Lower leg skin (tissue), 4 donors: ENCODE data around the gene REEP1. TPM values are rescaled to one million over a fixed set of nuclear protein-coding genes. Genes with fewer than 3 reads are reported as not detected.

ENCODE experiments used
- DNase-seq, 2 donors: peaks; one replicate each; pipeline ENCODE4 v3.0.0-alpha.2; 2019; ENCODE audit warnings: low spot score in 2 of 2
- H3K4me3 ChIP-seq: fragments of 200-600 bp; sonication (generic); 2 replicates; pipeline ENCODE4 v1.5.1; 2017; ENCODE audit warnings: mild to moderate bottlenecking, low read depth; ENCODE audit not compliant: poor library complexity, severe bottlenecking
- CTCF ChIP-seq, 3 donors: fragments of 450-650 bp; IDR thresholded peaks; one replicate each; pipeline ENCODE4 v1.5.1; 2016; ENCODE audit warnings: antibody characterized with exemption in 3 of 3, mild to moderate bottlenecking in 3 of 3, moderate library complexity in 2 of 3
- POLR2A ChIP-seq, 2 donors: fragments of 450-650 bp; IDR thresholded peaks; one replicate each; pipeline ENCODE4 v1.6.1; 2016 to 2017; ENCODE audit warnings: antibody characterized with exemption in 2 of 2, mild to moderate bottlenecking in 1 of 2, moderate library complexity in 1 of 2
- WGBS, 2 donors: methylation state at CpG; one replicate each; pipeline ENCODE4 v1.1.5; 2018; 5-methylcytosine and 5-hydroxymethylcytosine counted together
- intact Hi-C: fragments of 100-400 bp; cut with DNase I; formaldehyde crosslinking; loops from one replicate; pipeline ENCODE4 v1.15.0; 2023; ENCODE audit warnings: low total_unique reads
- total RNA-seq, 4 donors: library from RNA; depleted of rRNA; stranded (reverse); fragments of >200 nt; gene quantifications; one replicate each; pipeline ENCODE4 v1.1.0, GENCODE V29; 2016

REEP1 gene
- total RNA-seq, 4 donors from 2014 or later = 0.04 to 4.3 (median 2.0) TPM

GRCh38 chr2:86285981-86286380 is 51.4 kb downstream of the REEP1 start:
- TF ChIP-seq CTCF (IDR thresholded peaks at IDR 0.05) (no peak), POLR2A (IDR thresholded peaks at IDR 0.05) (no peak)
- intact Hi-C loops = no loop called here
- WGBS, 2 donors = 76 to 84% methylated on average over 7 of the region's 7 CpGs

GRCh38 chr2:86285571-86285970 is 51.9 kb downstream of the REEP1 start:
- 80 to 83% methylated on average over 3 of the region's 3 CpGs for WGBS, 2 donors
- H3K4me3 ChIP-seq = no peak overlapping the region
- DNase-seq = no peak
- intact Hi-C loops = no loop called here
- TF ChIP-seq POLR2A (IDR thresholded peaks at IDR 0.05) (no peak), CTCF (IDR thresholded peaks at IDR 0.05) (no peak)

More at GRCh38 chr2:86285981-86286380, 51.4 kb downstream of the REEP1 start:
- no peak for DNase-seq
- no peak overlapping the region for H3K4me3 ChIP-seq

GRCh38 chr2:86284987-86285386 is 52.4 kb downstream of the REEP1 start:
- 87 to 95% methylated on average over 3 of the region's 3 CpGs for WGBS, 2 donors
- no peak for DNase-seq
- H3K4me3 ChIP-seq = no peak overlapping the region
- intact Hi-C loops = no loop called here
- TF ChIP-seq CTCF (IDR thresholded peaks at IDR 0.05) = no peak
- TF ChIP-seq POLR2A (IDR thresholded peaks at IDR 0.05) = no peak

- no peak overlapping the region for H3K4me3 ChIP-seq
- TF ChIP-seq CTCF (IDR thresholded peaks at IDR 0.05) (no peak), POLR2A (IDR thresholded peaks at IDR 0.05) (no peak)
- intact Hi-C loops = no loop called here
- no peak for DNase-seq
- WGBS, 2 donors = 79 to 88% methylated on average over 12 of the region's 12 CpGs
These were observed 53.0 kb downstream of the REEP1 start for GRCh38 chr2:86284401-86284841.

GRCh38 chr2:86283411-86284030 is 53.9 kb downstream of the REEP1 start:
- no peak for TF ChIP-seq CTCF (IDR thresholded peaks at IDR 0.05)
- no peak for TF ChIP-seq POLR2A (IDR thresholded peaks at IDR 0.05)
- no peak for DNase-seq
- intact Hi-C loops = no loop called here
- WGBS, 2 donors = 78 to 82% methylated on average over 5 of the region's 5 CpGs
- H3K4me3 ChIP-seq = no peak overlapping the region
